ENCODE data around the gene DDX4. TPM values are rescaled to one million over a fixed set of nuclear protein-coding genes. Genes with fewer than 3 reads are reported as not detected.

The DDX4 gene
- total RNA-seq, 1 donor from 2014 or later: not detected

DNA sequence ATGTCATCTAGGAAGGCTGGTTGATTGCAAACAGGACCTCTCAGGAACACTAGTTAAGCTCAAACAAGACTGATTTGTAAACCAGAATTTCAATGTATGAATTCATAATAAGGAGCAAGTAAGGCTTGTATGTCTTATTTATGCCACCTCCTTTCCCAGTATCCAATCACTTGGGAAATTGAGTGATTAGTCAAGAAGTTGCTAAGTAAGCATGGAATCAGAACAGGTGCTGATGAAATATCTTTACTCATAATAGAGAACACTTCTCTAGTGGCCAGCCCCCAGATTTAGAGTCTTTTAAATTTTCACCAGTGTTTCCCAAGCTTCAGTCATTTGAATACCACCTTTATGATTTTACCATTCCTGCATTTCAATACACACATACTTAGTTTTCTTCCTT, 5.3 kb upstream of the DDX4 start:
- no peak for TF ChIP-seq CTCF (IDR thresholded peaks at IDR 0.05; ENCODE audit: unreplicated experiment)
- Mint-ChIP-seq H3K27ac (no peak overlapping the region), H3K27me3 (ENCODE audit: low read depth) (no peaks in the 10 kb centered on the region), H3K4me3 (no peak overlapping the region), H3K4me1 (no peaks in the 10 kb centered on the region), H3K36me3 (no peaks in the 10 kb centered on the region), H3K9me3 (no peaks in the 10 kb centered on the region)
- DNase-seq (ENCODE audit: low spot score in 2 of 2, unreplicated experiment in 2 of 2): no peak

GRCh38 chr5:55734658-55735057, 3.2 kb upstream of the DDX4 start:
- Mint-ChIP-seq H3K36me3 (no peaks in the 10 kb centered on the region), H3K4me3 (no peak overlapping the region), H3K4me1 (no peaks in the 10 kb centered on the region), H3K27ac (no peak overlapping the region), H3K27me3 (ENCODE audit: low read depth) (no peaks in the 10 kb centered on the region), H3K9me3 (no peaks in the 10 kb centered on the region)
- no peak for DNase-seq (ENCODE audit: low spot score in 2 of 2, unreplicated experiment in 2 of 2)
- no peak for TF ChIP-seq CTCF (IDR thresholded peaks at IDR 0.05; ENCODE audit: unreplicated experiment)

- Mint-ChIP-seq H3K4me1 (no peaks in the 10 kb centered on the region), H3K4me3 (no peak overlapping the region), H3K27me3 (ENCODE audit: low read depth) (no peaks in the 10 kb centered on the region), H3K36me3 (no peaks in the 10 kb centered on the region), H3K27ac (no peak overlapping the region), H3K9me3 (no peaks in the 10 kb centered on the region)
- no peak for DNase-seq (ENCODE audit: low spot score in 2 of 2, unreplicated experiment in 2 of 2)
- TF ChIP-seq CTCF (IDR thresholded peaks at IDR 0.05; ENCODE audit: unreplicated experiment): no peak
These were observed 4.9 kb downstream of the DDX4 start for GRCh38 chr5:55742778-55743177.

- Mint-ChIP-seq H3K36me3 (no peaks in the 10 kb centered on the region), H3K27ac (no peak overlapping the region), H3K4me3 (no peak overlapping the region), H3K9me3 (no peaks in the 10 kb centered on the region), H3K27me3 (ENCODE audit: low read depth) (no peaks in the 10 kb centered on the region), H3K4me1 (peaks cover 10% of the 10 kb centered on the region)
- TF ChIP-seq CTCF (IDR thresholded peaks at IDR 0.05; ENCODE audit: unreplicated experiment): no peak
- no peak for DNase-seq (ENCODE audit: low spot score in 2 of 2, unreplicated experiment in 2 of 2)
These were observed 10.0 kb downstream of the DDX4 start for GRCh38 chr5:55747778-55748318.

GRCh38 chr5:55749387-55749786, 11.5 kb downstream of the DDX4 start:
- no peak overlapping the region for H3K27ac Mint-ChIP-seq
- no peak for DNase-seq (ENCODE audit: low spot score in 2 of 2, unreplicated experiment in 2 of 2)
- no peak overlapping the region for H3K4me3 Mint-ChIP-seq
- no peaks in the 10 kb centered on the region for H3K36me3 Mint-ChIP-seq
- H3K27me3 Mint-ChIP-seq (ENCODE audit: low read depth): no peaks in the 10 kb centered on the region
- H3K4me1 Mint-ChIP-seq: peaks cover 10% of the 10 kb centered on the region
- no peaks in the 10 kb centered on the region for H3K9me3 Mint-ChIP-seq
- no peak for TF ChIP-seq CTCF (IDR thresholded peaks at IDR 0.05; ENCODE audit: unreplicated experiment)

DNA sequence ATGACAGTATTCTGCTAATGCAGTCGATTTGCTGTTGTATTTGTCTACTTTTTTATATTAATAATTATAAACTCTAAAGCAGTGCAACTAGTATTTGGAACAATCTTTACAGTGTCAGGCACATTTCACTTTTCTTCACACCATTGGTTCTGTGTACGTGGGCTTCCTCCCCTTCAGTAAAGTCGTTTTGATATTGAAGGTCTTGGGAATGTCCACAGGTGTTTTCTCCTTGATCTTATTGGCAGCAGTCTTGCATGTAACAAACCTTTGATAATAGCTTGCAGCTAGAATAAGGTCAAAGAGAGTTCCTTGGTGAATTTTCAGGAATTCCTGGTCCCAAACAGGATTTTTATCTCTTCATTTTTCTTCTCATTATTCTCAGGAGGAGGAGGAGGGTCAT, 12.2 kb downstream of the DDX4 start:
- no peak for DNase-seq (ENCODE audit: low spot score in 2 of 2, unreplicated experiment in 2 of 2)
- H3K9me3 Mint-ChIP-seq: no peaks in the 10 kb centered on the region
- TF ChIP-seq CTCF (IDR thresholded peaks at IDR 0.05; ENCODE audit: unreplicated experiment): no peak
- no peak overlapping the region for H3K27ac Mint-ChIP-seq
- H3K4me3 Mint-ChIP-seq: no peak overlapping the region
- H3K4me1 Mint-ChIP-seq: peaks cover 10% of the 10 kb centered on the region
- no peaks in the 10 kb centered on the region for H3K27me3 Mint-ChIP-seq (ENCODE audit: low read depth)
- no peaks in the 10 kb centered on the region for H3K36me3 Mint-ChIP-seq
